Activated naive CD8-positive, alpha-beta T cell treated with anti-CD3 and anti-CD28 coated beads, Interleukin-2, amount 50 U/mL, for 16 hours (primary cell): ENCODE data around the gene SFTPD.

Experiments used
- DNase-seq: peaks from one replicate; pipeline ENCODE4 v3.0.0-alpha.2; 2020; ENCODE audit warnings: low read depth, low spot score

Gene SFTPD

GRCh38 chr10:79944428-79945395 is 4.2 kb downstream of the SFTPD start:
- no peak for DNase-seq

GRCh38 chr10:79943871-79944270 is 5.0 kb downstream of the SFTPD start:
- no peak for DNase-seq

GRCh38 chr10:79942261-79943185 is 6.4 kb downstream of the SFTPD start:
- no peak for DNase-seq

GRCh38 chr10:79941585-79942210 is 7.2 kb downstream of the SFTPD start:
- no peak for DNase-seq

GRCh38 chr10:79941146-79941545 is 7.8 kb downstream of the SFTPD start:
- no peak for DNase-seq

- no peak for DNase-seq
Measured at GRCh38 chr10:79940431-79940830, 8.5 kb downstream of the SFTPD start.

- DNase-seq: no peak
Measured at GRCh38 chr10:79939969-79940368, 8.9 kb downstream of the SFTPD start.

GRCh38 chr10:79938728-79939406 is 10.0 kb downstream of the SFTPD start:
- no peak for DNase-seq

- no peak for DNase-seq
Measured at GRCh38 chr10:79937701-79938151, 11.2 kb downstream of the SFTPD start.

GRCh38 chr10:79936625-79937615 is 12.0 kb downstream of the SFTPD start:
- DNase-seq: no peak

- no peak for DNase-seq
Measured at GRCh38 chr10:79933961-79934360, 14.9 kb downstream of the SFTPD start.

- no peak for DNase-seq
Measured at GRCh38 chr10:79932841-79933379, 16.0 kb downstream of the SFTPD start.

GRCh38 chr10:79932307-79932706 is 16.6 kb downstream of the SFTPD start:
- DNase-seq: no peak

- DNase-seq: no peak
Measured at GRCh38 chr10:79930751-79931150, 18.2 kb downstream of the SFTPD start.

GRCh38 chr10:79930267-79930666 is 18.6 kb downstream of the SFTPD start:
- DNase-seq: no peak

- peak; percentile 42 for DNase-seq
Measured at GRCh38 chr10:79929409-79929904, 19.4 kb downstream of the SFTPD start.

- no peak for DNase-seq
Measured at GRCh38 chr10:79928028-79928583, 20.8 kb downstream of the SFTPD start.

- no peak for DNase-seq
Measured at GRCh38 chr10:79927111-79927828, 21.6 kb downstream of the SFTPD start.
